ENCODE data around the gene SSRP1.

SSRP1 gene

DNA sequence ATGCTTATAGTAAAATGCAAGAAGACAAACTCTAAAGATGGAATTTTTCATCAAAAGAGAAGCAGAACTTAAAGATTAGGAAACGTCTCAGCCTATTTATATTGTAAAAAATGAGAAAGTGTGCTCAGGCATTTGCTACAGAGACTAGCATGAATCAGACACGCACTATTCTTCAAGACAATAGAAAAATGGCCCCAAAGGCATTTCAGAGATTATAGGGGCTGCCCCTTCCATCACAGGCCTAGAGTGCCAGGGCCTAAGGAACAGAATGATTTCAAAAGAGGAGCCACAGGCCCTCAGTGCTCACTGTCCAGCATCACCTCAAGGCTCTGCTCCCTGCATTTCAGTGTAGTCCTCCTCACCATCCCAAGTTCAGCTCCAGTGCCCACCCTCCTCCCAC is 38.5 kb downstream of the SSRP1 start:
- TF ChIP-seq CTCF (IDR thresholded peaks at IDR 0.05): no peak

DNA sequence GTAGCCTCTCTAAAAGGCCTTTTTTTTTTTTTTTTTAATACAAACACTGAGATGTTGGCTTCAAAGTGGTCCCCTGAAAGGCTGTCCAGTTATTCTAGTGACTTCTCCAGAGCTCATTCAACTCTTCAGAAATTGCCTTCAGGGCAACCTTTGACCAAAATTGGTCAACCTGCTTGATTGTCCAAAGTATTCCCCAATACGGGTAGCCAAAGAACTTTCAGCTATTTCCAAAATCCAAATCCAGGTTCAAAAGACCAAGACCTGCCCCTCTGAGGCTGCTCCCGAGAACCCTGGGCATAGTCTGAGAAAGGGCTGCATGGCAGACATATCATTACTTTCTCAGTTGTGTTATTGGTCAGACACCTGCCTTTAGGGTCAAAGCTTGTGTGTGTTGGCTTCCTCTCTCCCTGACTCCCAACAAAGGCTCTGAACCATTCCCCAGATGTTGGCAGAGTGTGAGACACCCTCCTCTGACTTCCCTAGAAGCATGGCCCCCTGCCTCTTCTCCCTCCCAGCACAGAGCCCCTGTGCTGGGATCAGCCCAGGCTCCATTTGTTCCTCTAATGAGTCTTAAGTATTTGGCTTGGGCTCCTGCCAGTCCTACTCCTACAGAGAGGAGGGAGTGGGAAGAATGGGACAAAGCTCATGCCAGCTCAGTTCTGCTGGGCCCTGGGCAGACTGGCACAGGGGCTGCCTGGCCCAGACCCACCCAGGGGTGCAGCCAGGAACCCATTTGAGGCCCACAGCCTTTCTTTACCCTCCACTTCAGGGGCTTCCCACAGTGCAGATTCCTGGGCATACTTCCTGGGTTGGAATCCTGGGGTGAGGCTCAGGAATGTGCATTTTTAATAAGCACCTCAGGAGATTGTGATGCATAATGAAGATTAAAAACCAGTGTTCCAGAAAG is 41.2 kb downstream of the SSRP1 start:
- no peak for TF ChIP-seq CTCF (IDR thresholded peaks at IDR 0.05)

DNA sequence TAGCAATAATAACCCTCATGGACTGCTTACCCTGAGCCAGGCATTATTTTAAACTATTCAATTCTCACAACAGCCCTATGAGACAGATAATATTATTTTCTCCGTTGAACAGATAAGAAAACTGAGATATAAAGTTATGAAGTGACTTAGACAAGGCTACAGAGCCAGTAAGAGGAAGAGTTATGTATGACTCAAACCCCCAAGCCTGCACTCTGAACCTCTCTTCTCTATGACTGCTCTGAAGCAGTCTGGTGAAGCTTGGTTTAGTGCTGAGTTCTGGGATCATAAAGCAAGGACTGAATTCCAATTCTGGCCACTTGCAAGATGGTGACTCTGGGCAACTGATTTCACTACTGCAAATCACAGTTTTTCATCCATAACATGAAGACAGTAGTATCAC is 45.4 kb downstream of the SSRP1 start:
- TF ChIP-seq CTCF (IDR thresholded peaks at IDR 0.05): no peak

DNA sequence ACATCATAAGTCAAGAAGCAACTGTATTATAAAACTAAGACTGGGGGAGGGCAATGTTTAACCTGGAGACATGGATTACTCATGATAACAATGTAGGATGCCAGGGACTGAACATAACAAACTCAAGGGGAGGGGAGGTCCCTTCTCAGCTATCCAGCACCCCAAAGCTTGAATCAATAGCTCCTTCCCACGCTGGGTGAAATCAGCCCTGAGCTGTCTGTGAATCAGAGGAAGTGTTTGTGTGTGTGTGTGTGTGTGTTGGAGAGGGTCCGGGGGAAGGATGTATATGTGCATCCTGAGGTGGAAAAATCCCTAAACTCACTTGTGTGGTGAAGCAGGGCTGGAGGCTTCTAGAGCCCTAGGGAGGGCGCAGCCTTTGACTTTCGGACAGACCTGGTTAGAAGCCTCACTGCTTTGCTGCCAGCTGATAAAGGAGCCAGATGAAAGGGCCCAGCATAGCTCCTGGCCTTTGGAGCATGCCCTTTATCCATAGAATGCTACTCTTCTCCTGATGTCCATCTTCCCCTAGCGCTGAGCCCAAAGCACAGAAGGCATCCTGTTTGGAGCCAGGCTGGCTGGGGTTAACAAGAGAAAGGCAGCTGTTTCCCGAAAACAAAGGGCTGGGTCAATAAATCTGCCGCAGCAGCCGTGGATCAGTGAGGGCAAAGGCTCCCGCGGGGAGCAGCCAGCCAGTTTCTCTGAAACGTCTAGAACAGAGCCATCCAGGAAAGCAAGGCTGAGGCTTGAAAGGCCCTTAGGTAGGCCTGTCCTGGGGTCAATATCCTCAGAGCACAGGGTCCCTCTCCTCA is 46.7 kb downstream of the SSRP1 start:
- TF ChIP-seq CTCF (IDR thresholded peaks at IDR 0.05): no peak

GRCh38 chr11:57287884-57288283 is 47.8 kb downstream of the SSRP1 start:
- TF ChIP-seq CTCF (IDR thresholded peaks at IDR 0.05): no peak

- no peak for TF ChIP-seq CTCF (IDR thresholded peaks at IDR 0.05)
Observed at GRCh38 chr11:57283231-57283990, 52.3 kb downstream of the SSRP1 start.

DNA sequence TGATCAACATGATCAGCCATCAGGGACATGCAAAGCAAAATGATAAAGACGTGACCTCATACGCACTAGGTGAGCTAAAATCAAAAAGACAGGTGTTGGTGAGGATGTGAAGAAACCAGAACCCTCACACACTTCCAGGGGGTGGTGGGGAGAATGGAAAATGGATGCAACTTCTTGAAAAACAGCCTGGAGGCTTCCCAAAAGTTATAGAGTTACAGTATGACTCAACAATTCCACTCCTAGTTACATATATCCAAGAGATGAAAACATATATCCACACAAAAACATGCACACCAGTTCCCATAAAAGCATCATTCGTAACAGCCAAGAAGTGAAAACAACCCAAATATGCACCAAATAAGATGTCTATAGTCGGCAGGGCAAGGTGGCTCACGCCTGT is 56.6 kb downstream of the SSRP1 start:
- no peak for TF ChIP-seq CTCF (IDR thresholded peaks at IDR 0.05)

All from LNCAP (cell line).